ENCODE results near the gene CLRN1.

Gene CLRN1

GRCh38 chr3:150928234-150928633 is 44.3 kb downstream of the CLRN1 start:
- in situ Hi-C loops (cut with MboI; ENCODE audit: low pct_unique_long_range_greater_than_20kb, low sequenced_read_pairs) = no loop called here
- no peak for DNase-seq

- in situ Hi-C loops (cut with MboI; ENCODE audit: low pct_unique_long_range_greater_than_20kb, low sequenced_read_pairs) = no loop called here
- DNase-seq = no peak
Observed at GRCh38 chr3:150926328-150926727, 46.2 kb downstream of the CLRN1 start.

- peak; percentile 84 for DNase-seq
- in situ Hi-C loops (cut with MboI; ENCODE audit: low pct_unique_long_range_greater_than_20kb, low sequenced_read_pairs) = no loop called here
Observed at GRCh38 chr3:150925751-150926201, 46.8 kb downstream of the CLRN1 start.

GRCh38 chr3:150922611-150923010 is 49.9 kb downstream of the CLRN1 start:
- no peak for DNase-seq
- in situ Hi-C loops (cut with MboI; ENCODE audit: low pct_unique_long_range_greater_than_20kb, low sequenced_read_pairs) = no loop called here

- DNase-seq = no peak
- in situ Hi-C loops (cut with MboI; ENCODE audit: low pct_unique_long_range_greater_than_20kb, low sequenced_read_pairs) = no loop called here
Observed at GRCh38 chr3:150921209-150921608, 51.3 kb downstream of the CLRN1 start.

- in situ Hi-C loops (cut with MboI; ENCODE audit: low pct_unique_long_range_greater_than_20kb, low sequenced_read_pairs) = no loop called here
- DNase-seq = no peak
Observed at GRCh38 chr3:150920236-150920635, 52.3 kb downstream of the CLRN1 start.

GRCh38 chr3:150917951-150918350 is 54.6 kb downstream of the CLRN1 start:
- DNase-seq = no peak
- in situ Hi-C loops (cut with MboI; ENCODE audit: low pct_unique_long_range_greater_than_20kb, low sequenced_read_pairs) = no loop called here

GRCh38 chr3:150913133-150913922 is 59.2 kb downstream of the CLRN1 start:
- no peak for DNase-seq
- in situ Hi-C loops (cut with MboI; ENCODE audit: low pct_unique_long_range_greater_than_20kb, low sequenced_read_pairs) = no loop called here

- in situ Hi-C loops (cut with MboI; ENCODE audit: low pct_unique_long_range_greater_than_20kb, low sequenced_read_pairs) = no loop called here
- DNase-seq = no peak
Observed at GRCh38 chr3:150912501-150912900, 60.0 kb downstream of the CLRN1 start.

- no peak for DNase-seq
- in situ Hi-C loops (cut with MboI; ENCODE audit: low pct_unique_long_range_greater_than_20kb, low sequenced_read_pairs) = no loop called here
Observed at GRCh38 chr3:150911771-150912170, 60.8 kb downstream of the CLRN1 start.

- no peak for DNase-seq
- in situ Hi-C loops (cut with MboI; ENCODE audit: low pct_unique_long_range_greater_than_20kb, low sequenced_read_pairs) = no loop called here
Observed at GRCh38 chr3:150906461-150906860, 66.1 kb downstream of the CLRN1 start.

- in situ Hi-C loops (cut with MboI; ENCODE audit: low pct_unique_long_range_greater_than_20kb, low sequenced_read_pairs) = no loop called here
- DNase-seq = no peak
Observed at GRCh38 chr3:150905746-150906145, 66.8 kb downstream of the CLRN1 start.

GRCh38 chr3:150905339-150905738 is 67.2 kb downstream of the CLRN1 start, which contains the start of gene MINDY4B:
TSS of gene MINDY4B (minus strand) at chr3:150905439. CDS start at chr3:150905439, 0 bp downstream.
- no peak for DNase-seq
- in situ Hi-C loops (cut with MboI; ENCODE audit: low pct_unique_long_range_greater_than_20kb, low sequenced_read_pairs) = no loop called here

- in situ Hi-C loops (cut with MboI; ENCODE audit: low pct_unique_long_range_greater_than_20kb, low sequenced_read_pairs) = no loop called here
- no peak for DNase-seq
Observed at GRCh38 chr3:150902988-150903387, 69.5 kb downstream of the CLRN1 start.

GRCh38 chr3:150901793-150902192 is 70.7 kb downstream of the CLRN1 start:
- in situ Hi-C loops (cut with MboI; ENCODE audit: low pct_unique_long_range_greater_than_20kb, low sequenced_read_pairs) = no loop called here
- no peak for DNase-seq

- in situ Hi-C loops (cut with MboI; ENCODE audit: low pct_unique_long_range_greater_than_20kb, low sequenced_read_pairs) = no loop called here
Observed at GRCh38 chr3:150899141-150899540, 73.4 kb downstream of the CLRN1 start.

GRCh38 chr3:150898046-150898754 is 74.3 kb downstream of the CLRN1 start:
- no peak for DNase-seq
- in situ Hi-C loops (cut with MboI; ENCODE audit: low pct_unique_long_range_greater_than_20kb, low sequenced_read_pairs) = no loop called here

More at GRCh38 chr3:150899141-150899540, 73.4 kb downstream of the CLRN1 start:
- no peak for DNase-seq

- in situ Hi-C loops (cut with MboI; ENCODE audit: low pct_unique_long_range_greater_than_20kb, low sequenced_read_pairs) = no loop called here
- DNase-seq = no peak
Observed at GRCh38 chr3:150897592-150897991, 74.9 kb downstream of the CLRN1 start.

- in situ Hi-C loops (cut with MboI; ENCODE audit: low pct_unique_long_range_greater_than_20kb, low sequenced_read_pairs) = no loop called here
- DNase-seq = no peak
Observed at GRCh38 chr3:150890831-150891230, 81.7 kb downstream of the CLRN1 start.

GRCh38 chr3:150890295-150890694 is 82.2 kb downstream of the CLRN1 start:
- in situ Hi-C loops (cut with MboI; ENCODE audit: low pct_unique_long_range_greater_than_20kb, low sequenced_read_pairs) = no loop called here
- no peak for DNase-seq

Measured in KBM-7 (cell line).